Activated B cell treated with CpG ODN at 0.5 μM for 24 hours (primary cell): ENCODE measurements around the gene CTCF. TPM values are rescaled to one million over a fixed set of nuclear protein-coding genes. Genes with fewer than 3 reads are reported as not detected.

Experiments used
- ATAC-seq: fragments of 200-7000 bp; cut with Tn5 transposase; one replicate; pipeline ENCODE4 v1.10.0; 2021; ENCODE audit warnings: low read depth, mild to moderate bottlenecking, moderate library complexity
- CTCF ChIA-PET: fragments of 350-600 bp; sonication (Branson Sonifier 250); formaldehyde crosslinking; loops from one replicate; lab custom pipeline; 2021; ENCODE audit warnings: antibody characterized with exemption; lab: Charles Lee
- POLR2A ChIA-PET: fragments of 350-600 bp; sonication (Branson Sonifier 250); formaldehyde crosslinking; loops from one replicate; lab custom pipeline; 2021; ENCODE audit warnings: antibody characterized with exemption; lab: Charles Lee
- DNase-seq: peaks from one replicate; pipeline ENCODE4 v3.0.0; 2022
- H3K27ac Mint-ChIP-seq: one replicate; pipeline ENCODE4 v1.8.0; 2020; ENCODE audit warnings: mixed read lengths
- H3K27me3 Mint-ChIP-seq: one replicate; pipeline ENCODE4 v1.8.0; 2021; ENCODE audit warnings: mixed read lengths
- H3K36me3 Mint-ChIP-seq: one replicate; pipeline ENCODE4 v1.8.0; 2021; ENCODE audit warnings: low read depth, mixed read lengths
- H3K4me1 Mint-ChIP-seq: one replicate; pipeline ENCODE4 v1.8.0; 2021; ENCODE audit warnings: mixed read lengths
- H3K4me3 Mint-ChIP-seq: one replicate; pipeline ENCODE4 v1.8.0; 2020; ENCODE audit warnings: mild to moderate bottlenecking, mixed read lengths
- H3K9me3 Mint-ChIP-seq: one replicate; pipeline ENCODE4 v1.8.0; 2020; ENCODE audit warnings: mixed read lengths
- intact Hi-C: fragments of 100-400 bp; cut with micrococcal nuclease; formaldehyde crosslinking; loops from one replicate; pipeline ENCODE4 v1.15.1; 2024
- total RNA-seq: library from RNA; stranded (reverse); gene quantifications from 2 replicates; pipeline ENCODE4 v1.2.3, GENCODE V29; 2022
- TF ChIP-seq, protein P1 (sequence below): fragments of 200-600 bp; IDR thresholded peaks from one replicate; pipeline ENCODE4 v1.8.0; 2022; ENCODE audit warnings: antibody characterized with exemption, mild to moderate bottlenecking

CTCF gene
- total RNA-seq, 1 donor from 2014 or later: 59.6 TPM

DNA sequence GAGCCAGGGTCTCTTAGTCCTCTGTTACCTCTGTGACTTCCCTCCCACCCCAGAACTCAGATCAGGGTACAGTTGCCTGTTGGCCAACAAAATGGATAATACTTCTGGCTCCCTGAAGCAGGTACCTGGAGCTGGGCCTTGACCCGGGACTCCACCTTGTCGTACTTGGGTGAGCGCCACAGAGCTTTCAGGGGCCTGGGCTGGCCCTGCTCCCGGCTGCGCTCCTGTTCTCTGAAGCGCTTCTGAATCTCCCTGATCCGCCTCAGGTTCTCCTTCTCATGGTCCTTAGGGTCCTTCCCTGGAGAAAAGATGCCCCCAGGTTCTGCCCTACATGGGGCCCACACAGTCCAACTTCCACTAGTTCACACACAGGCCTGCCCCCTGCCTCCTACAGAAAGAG, 102.5 kb downstream of the CTCF start:
- intact Hi-C loops: loop anchor here (5.0 to 10.0 kb wide), 6 partner anchors 238 to 570 kb away; partner anchors contain the start of genes B3GNT9, ESRP2, FBXL8 and FHOD1
- TF ChIP-seq, protein P1, sequence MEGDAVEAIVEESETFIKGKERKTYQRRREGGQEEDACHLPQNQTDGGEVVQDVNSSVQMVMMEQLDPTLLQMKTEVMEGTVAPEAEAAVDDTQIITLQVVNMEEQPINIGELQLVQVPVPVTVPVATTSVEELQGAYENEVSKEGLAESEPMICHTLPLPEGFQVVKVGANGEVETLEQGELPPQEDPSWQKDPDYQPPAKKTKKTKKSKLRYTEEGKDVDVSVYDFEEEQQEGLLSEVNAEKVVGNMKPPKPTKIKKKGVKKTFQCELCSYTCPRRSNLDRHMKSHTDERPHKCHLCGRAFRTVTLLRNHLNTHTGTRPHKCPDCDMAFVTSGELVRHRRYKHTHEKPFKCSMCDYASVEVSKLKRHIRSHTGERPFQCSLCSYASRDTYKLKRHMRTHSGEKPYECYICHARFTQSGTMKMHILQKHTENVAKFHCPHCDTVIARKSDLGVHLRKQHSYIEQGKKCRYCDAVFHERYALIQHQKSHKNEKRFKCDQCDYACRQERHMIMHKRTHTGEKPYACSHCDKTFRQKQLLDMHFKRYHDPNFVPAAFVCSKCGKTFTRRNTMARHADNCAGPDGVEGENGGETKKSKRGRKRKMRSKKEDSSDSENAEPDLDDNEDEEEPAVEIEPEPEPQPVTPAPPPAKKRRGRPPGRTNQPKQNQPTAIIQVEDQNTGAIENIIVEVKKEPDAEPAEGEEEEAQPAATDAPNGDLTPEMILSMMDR: no peak
- Mint-ChIP-seq H3K36me3 (peaks cover 5% of the 10 kb centered on the region), H3K4me3 (peak overlapping the region; percentile 13), H3K27me3 (no peaks in the 10 kb centered on the region), H3K27ac (peak overlapping the region; percentile 19), H3K9me3 (no peaks in the 10 kb centered on the region), H3K4me1 (peaks cover 50% of the 10 kb centered on the region)
- CTCF ChIA-PET: interaction anchor here (6.6 kb wide), 1 partner anchor 145 kb away, joined by 44 read pairs; no protein-coding TSS in a partner anchor
- DNase-seq (no peak), ATAC-seq (no peak)
- POLR2A ChIA-PET: interaction anchor here (0.6 to 1.9 kb wide), 5 partner anchors 19 to 234 kb away, joined by 3 to 6 read pairs (median 3); no protein-coding TSS in a partner anchor

DNA sequence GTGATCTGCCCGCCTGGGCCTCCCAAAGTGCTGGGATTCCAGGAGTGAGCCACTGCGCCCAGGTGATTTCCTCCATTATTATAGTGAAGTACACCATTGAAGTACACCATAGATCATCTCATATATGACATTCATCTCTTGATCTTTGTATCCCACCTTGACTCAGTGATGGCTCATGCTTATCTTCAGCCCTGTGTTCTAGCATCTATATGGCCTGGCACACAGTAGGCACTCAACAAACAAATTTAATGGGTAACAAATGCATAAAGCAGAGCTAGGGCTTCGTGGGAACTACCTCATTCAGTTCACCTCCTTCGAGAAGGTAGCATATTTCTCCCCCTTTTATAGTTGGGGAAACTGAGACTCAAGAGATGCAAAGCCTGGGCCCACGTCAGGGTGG, 103.3 kb downstream of the CTCF start:
- peak overlapping the region; percentile 69 for H3K4me3 Mint-ChIP-seq
- no peaks in the 10 kb centered on the region for H3K27me3 Mint-ChIP-seq
- peaks cover under 1% of the 10 kb centered on the region for H3K36me3 Mint-ChIP-seq
- peaks cover 51% of the 10 kb centered on the region for H3K4me1 Mint-ChIP-seq
- POLR2A ChIA-PET: interaction anchor here (0.9 to 1.9 kb wide), 3 partner anchors 20 to 118 kb away, joined by 3 to 6 read pairs (median 4); no protein-coding TSS in a partner anchor
- H3K9me3 Mint-ChIP-seq: no peaks in the 10 kb centered on the region
- DNase-seq (no peak), ATAC-seq (no peak)
- intact Hi-C loops: loop anchor here (5.0 to 10.0 kb wide), 5 partner anchors 238 to 569 kb away; partner anchors contain the start of genes B3GNT9, ESRP2, FBXL8 and TRADD
- CTCF ChIA-PET: interaction anchor here (1.1 to 6.6 kb wide), 3 partner anchors 21 to 172 kb away, joined by 4 to 44 read pairs (median 15); partner anchors contain the start of gene CARMIL2
- TF ChIP-seq, protein P1: no peak
- H3K27ac Mint-ChIP-seq: no peak overlapping the region

DNA sequence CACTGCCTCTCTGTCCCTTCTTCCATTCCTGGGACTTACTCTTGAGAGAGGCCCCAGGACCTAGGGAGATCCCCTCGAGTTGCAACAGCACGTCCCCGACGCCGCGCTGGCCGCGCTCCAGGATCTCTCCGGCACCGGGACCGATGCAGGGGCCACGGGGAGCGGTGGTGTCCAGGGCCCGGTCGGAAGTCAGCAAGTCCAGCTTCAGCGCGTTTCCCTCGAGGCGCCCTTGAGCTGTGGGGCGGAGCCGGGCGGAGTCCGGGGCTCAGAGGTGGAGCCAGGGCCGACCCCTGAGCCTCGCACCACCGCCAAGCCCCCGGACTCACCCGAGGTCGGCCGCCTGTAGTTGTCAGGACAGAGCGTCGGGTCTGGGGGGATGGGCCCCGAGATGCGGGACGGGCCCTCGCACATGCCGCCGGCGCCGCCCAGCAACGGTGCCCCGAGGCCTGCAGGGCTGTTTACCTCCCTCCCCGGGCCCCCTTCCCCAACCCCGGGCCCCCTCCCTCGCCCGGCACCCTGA, 103.8 kb downstream of the CTCF start:
- POLR2A ChIA-PET: interaction anchor here (0.7 to 2.5 kb wide), 4 partner anchors 21 to 145 kb away, joined by 3 to 9 read pairs (median 5); partner anchors contain the start of gene CARMIL2
- CTCF ChIA-PET: interaction anchor here (1.1 to 6.6 kb wide), 6 partner anchors 22 to 185 kb away, joined by 3 to 61 read pairs (median 14); partner anchors contain the start of genes ATP6V0D1 and CARMIL2
- no peak for DNase-seq
- intact Hi-C loops: loop anchor here (5.0 to 10.0 kb wide), 5 partner anchors 239 to 569 kb away; partner anchors contain the start of genes B3GNT9, ESRP2, FBXL8 and TRADD
- Mint-ChIP-seq H3K36me3 (no peaks in the 10 kb centered on the region), H3K27me3 (no peaks in the 10 kb centered on the region), H3K27ac (no peak overlapping the region), H3K4me1 (peaks cover 50% of the 10 kb centered on the region), H3K9me3 (no peaks in the 10 kb centered on the region), H3K4me3 (peak overlapping the region; percentile 69)
- TF ChIP-seq, protein P1: no peak
- ATAC-seq: no peak

DNA sequence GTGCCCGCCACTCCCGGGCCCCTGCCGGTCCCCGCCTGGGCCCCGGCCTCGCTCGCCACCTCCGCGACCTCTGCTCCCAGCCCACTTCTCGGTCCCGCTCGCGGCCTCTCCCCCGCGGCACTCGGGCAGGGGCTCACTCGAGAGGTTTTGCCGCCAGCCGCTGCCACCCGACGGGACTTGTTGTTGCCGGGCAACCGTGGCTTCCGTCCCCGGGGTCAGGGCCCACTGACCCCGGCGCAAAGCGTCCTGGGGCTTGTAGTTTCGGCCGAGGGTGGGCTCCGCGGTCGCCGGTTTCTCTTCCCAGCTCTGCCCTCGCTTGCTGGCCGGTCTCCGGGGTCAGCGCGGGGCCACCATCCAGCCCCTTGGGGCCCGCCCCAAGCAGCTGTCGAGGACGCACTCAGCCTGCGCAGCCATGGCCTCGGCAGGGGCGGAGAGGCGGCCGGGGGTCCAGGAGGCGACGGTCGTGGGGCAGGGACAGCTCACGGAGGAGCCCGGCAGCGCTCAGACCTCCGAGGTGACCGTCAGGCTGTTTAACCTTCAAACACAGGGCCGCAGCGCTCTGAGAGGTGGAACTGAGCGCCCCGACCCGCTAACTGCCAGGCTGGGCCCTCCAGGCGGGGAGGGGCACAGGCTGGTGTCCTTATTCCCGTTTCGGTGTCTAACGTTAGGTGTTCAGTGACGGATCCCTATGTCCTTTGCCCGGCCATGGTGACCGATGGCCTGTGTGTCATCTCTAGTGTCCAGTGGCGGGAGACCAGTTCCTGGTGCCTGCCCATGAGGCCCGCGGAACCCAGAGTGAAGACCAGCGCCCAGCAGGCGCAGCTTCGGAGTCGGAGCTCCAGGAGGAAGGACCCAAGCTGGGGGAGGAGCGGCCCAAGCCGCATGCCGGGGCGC, 104.5 kb downstream of the CTCF start, which contains the start of the genes C16orf86 and ENKD1:
Gene C16orf86 (plus strand): TSS at position 256 of the 894 bp plus-strand sequence. CDS start 157 bp downstream, at position 413.
Gene ENKD1 (minus strand): TSS at position 192 of the 894 bp plus-strand sequence. CDS start 308 bp downstream, outside the sequence.
- peak within 1 kb of the TSS; percentile 85 for H3K27ac Mint-ChIP-seq
- H3K4me3 Mint-ChIP-seq: peak within 1 kb of the TSS; percentile 87
- ATAC-seq (peak; percentile 71), DNase-seq (peak; percentile 77)
- no peaks in the 10 kb centered on the region for H3K36me3 Mint-ChIP-seq
- POLR2A ChIA-PET: interaction anchor here (0.7 to 2.5 kb wide), 9 partner anchors 22 to 418 kb away, joined by 3 to 9 read pairs (median 5); partner anchors contain the start of genes ATP6V0D1, CARMIL2, CTCF and GFOD2
- TF ChIP-seq, protein P1: no peak
- H3K4me1 Mint-ChIP-seq: peaks cover 43% of the 10 kb centered on the region
- H3K9me3 Mint-ChIP-seq: no peaks in the 10 kb centered on the region
- intact Hi-C loops: loop anchor here (5.0 to 10.0 kb wide), 5 partner anchors 240 to 568 kb away; partner anchors contain the start of genes B3GNT9, ESRP2, FBXL8 and TRADD
- CTCF ChIA-PET: interaction anchor here (0.6 to 6.6 kb wide), 16 partner anchors 23 to 186 kb away, joined by 3 to 61 read pairs (median 4); partner anchors contain the start of genes ATP6V0D1 and CARMIL2
- no peaks in the 10 kb centered on the region for H3K27me3 Mint-ChIP-seq
